ENCODE results near the gene CGNL1. TPM values are rescaled to one million over a fixed set of nuclear protein-coding genes. Genes with fewer than 3 reads are reported as not detected.

CGNL1 gene
- total RNA-seq, 1 donor from 2014 or later = 5.7 TPM

DNA sequence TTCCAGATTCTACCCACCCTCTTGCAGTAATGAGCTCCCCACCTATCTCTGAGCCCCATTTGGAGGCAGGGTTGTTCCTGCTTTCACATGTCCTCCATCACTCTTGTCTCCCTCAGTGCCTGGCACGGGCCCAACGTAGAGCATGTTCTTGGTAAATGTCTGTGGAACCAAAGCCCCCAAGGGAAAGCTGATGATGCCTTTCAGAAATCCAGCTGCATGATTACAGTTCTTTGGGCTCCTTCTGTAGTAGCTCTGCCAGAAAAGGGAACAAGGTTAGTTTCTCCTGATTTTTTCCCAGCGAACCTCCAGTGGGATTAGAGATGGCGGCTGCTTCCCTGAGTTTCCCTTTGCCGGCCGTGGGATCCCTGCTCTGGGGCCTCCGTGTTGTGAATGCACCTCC is 39.3 kb downstream of the CGNL1 start:
- DNase-seq (ENCODE audit: low spot score in 2 of 2) (no peak), FAIRE-seq (no peak)

DNA sequence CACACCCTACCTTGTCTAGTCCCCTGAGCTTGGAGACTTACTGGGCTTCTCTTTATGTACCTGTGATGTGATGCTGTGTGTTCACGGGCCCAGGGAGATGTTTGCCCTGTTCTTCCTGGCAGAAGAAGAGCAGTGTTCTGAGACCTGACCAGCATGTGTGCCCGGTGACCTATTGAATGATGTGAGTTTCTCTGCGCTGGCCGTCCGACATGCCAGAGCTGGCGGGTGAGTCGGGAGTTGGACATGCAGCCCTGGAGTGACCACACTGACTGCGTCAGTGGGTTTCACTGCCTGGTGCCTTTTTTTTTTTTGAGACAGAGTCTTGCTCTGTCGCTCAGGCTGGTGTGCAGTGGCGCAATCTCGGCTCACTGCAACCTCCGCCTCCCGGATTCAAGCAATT is 42.3 kb downstream of the CGNL1 start:
- FAIRE-seq (no peak), DNase-seq (ENCODE audit: low spot score in 2 of 2) (no peak)

DNA sequence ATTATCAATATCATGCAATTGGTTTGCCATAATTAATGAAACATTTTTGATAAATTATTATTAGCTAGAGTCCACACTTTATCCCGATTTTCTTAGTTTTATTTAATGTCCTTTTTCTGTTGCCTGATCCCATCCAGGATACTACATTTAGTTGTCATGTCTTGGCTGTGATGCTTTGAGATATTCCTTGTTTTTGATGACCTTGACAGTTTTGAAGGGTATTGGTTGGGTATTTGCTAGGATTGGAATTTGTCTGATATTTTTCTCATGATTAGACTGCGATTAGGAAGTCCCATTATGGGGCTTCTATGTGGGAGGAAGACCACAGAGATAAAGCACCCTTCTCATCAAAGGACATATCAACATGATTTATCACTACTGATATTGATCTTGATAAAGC is 43.0 kb downstream of the CGNL1 start:
- no peak for FAIRE-seq
- DNase-seq (ENCODE audit: low spot score in 2 of 2) = no peak

DNA sequence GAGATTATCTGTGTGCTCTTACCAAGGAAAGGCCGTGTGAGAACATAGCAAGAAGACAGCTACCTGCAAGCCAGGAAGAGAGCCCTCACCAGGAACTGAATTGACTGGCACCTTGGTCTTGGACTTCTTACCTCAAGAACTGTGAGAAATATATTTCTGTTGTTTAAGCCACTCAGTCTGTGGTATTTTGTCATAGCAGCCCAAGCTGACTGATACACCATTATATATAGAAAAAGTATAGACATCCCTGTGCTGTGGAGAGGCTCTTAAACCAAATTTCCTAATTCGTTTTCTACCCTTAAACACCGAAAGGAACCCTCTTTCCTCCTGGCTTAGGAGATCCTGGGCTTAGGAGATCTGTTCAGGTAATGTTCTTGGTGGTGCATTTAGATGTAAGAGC is 44.8 kb downstream of the CGNL1 start:
- FAIRE-seq (no peak), DNase-seq (ENCODE audit: low spot score in 2 of 2) (no peak)

DNA sequence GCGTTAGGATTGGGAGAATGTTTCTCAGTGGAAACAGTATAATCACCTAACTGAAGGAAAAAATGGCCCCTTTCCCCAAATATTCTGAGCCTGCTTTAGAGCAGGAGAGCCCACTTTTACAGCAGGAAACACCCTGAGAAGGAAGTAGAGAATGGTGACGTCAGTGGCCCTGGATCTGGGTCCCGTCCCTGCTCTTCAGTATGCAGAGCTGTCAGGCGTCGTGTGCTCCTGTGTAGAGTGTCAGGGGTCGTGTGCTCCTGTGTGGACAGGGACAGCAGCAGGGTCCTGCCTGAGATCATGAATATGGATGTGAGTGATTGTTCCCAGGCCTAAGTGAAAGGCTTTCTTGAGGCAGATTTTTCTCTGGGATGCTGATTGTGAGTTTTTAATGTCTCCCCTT is 45.2 kb downstream of the CGNL1 start:
- DNase-seq (ENCODE audit: low spot score in 2 of 2) = no peak
- no peak for FAIRE-seq

DNA sequence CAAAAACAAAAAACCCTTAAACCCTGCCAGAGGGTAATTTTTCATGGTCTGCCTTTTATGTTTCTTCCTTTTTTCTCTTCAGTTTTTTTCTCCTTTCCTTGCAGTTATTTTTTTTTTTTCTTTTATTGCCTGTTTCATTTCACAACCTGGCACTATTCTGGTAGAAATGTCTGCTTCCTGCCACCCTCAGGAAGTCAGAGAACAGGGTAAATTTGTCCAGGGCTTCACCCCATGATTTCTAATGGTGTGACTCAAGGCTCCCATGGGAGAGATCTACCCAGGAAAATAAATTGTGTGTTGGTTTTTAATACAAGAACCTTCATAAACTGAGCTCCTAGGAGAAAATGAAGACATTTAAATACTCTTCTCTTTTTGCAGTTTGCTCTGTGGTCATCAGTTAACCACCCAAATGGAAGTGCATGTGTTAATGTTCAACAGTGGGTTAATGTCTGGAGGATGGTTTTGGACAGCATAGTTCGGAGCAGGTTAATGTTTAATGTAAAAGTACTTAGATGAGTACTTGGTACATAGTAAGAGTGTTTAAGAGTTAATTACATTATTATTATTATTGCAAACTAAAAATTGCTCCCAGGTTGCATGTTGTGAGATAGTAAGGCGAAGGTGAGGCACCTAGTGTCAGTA is 45.9 kb downstream of the CGNL1 start:
- DNase-seq (ENCODE audit: low spot score in 2 of 2) (no peak), FAIRE-seq (no peak)

DNA sequence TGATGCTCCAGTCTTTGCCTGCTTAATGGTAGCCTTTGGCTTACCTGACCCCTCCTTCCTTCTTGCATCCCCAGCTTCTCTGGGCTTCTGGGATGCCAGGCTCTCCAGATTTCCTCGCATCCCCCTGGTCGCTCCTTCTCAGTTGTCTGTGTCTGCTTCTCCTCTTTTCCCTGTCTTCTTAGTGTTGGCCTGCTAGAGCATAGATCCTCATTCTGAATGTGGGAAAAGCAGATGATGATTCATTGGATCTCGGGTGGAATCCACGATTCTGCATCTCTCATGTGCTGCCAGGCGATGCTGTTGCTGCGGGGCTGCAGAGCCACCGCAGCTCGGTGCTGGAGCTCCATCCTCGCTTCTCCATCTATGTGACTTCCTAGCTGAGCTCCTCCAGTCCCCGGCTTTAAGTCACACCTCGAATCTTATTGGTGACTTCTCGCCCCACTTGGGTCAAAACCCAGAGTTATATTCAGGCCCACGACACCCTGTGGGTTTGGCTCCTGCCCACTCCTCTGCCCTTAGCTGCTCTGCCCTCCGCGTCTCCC is 47.4 kb downstream of the CGNL1 start:
- DNase-seq (ENCODE audit: low spot score in 2 of 2) (no peak), FAIRE-seq (no peak)

DNA sequence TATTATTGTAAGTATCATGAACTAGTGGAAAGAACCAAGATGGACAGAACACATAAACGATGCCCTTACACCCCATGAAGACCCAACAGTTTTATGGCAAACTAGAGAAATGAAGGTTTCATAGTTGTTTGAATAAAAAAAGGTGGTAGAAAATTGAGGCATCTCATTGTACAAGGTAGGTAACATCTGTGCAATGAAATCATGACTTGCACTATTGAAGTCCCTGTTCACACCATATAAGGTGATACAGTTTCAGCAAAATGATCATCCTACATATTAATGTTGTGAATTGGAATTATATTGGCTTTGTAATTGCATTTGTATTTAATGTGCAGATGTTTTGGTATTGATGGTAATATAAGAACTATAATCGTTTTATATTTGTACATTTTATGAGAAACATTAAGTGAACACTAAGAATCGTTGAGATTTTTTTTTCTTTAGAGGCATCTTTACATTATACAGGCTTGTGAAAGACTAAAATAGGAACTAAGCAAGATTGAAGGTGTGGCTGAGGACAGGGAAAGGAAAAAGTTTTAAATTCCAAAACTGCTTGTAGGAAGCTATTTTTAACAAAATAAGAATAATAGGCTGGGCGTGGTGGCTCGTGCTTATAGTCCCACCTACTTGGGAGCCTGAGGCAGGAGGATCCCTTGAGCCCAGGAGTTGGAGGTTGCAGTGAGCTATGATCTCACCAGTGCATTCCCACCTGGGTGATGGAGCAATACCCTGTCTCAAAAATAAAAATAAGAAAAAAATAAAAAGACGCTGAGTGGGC is 48.5 kb downstream of the CGNL1 start:
- DNase-seq (ENCODE audit: low spot score in 2 of 2) (no peak), FAIRE-seq (no peak)

DNA sequence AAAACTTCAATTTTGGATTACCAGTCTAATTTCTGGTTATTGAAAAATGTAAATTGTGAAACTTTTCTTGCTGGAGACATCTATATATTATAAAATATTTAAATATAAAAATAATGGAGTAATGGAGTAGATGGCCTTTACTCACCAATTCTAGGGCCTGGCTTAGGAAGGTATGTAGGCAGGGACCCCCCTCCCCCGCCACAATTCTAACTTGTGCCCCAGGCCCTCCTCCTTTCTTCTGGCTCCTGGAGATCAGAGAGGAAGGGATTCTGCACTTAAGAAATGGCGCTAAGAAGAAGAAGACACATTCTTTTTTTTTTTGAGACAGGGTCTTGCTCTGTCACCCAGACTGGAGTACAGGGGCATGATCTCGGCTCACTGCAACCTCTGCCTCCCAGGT is 49.5 kb downstream of the CGNL1 start:
- no peak for FAIRE-seq
- DNase-seq (ENCODE audit: low spot score in 2 of 2) = no peak

DNA sequence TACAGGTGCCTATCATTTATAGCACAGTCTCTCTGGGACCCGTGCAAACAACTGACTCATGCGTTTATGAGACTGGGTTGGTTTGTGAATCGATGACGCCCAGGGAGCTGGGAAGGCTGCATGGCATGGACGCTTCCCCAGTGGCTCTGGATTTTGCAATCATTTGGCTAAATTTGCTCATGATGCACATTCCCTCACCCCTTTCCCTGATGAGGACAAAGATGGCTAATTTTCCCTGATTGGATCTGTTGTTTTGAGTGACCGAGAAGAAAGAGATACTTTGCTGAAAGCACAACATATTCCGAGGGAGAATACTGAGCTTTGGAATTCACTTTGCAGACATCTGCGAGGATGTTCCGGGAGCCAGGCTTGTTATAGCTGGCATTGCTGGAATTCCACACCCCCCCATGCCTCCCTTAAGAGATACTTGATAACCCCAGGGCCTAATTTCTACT is 51.1 kb downstream of the CGNL1 start:
- DNase-seq (ENCODE audit: low spot score in 2 of 2) = no peak
- FAIRE-seq = no peak

DNA sequence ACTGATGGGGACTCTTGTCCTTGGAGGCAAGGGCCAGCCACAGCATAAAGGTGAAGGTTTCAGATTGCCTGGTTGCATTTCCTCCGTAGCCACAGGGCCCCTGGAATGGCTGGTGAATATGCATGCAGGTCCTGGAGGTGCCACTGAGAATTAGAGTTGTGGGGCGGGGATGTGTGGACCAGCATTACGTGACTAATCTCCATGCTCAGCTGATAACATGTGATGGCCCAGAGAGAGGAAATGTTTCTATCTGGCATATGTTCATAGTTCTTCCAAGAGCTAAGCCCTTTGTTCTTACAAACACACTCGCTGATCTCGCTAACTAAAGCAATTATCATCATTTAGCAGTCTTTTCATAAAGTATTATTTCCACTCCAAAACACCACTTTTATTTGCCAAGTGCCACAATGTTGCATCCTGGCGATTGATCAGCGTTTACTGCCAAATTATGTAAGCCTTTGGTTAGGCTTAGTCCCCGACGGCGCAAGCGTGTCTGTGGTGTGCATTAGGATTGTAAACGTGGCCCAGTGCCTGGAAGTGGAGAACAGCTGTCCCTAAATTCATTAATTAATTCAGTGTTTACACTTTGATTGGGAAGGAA is 55.9 kb downstream of the CGNL1 start:
- DNase-seq (ENCODE audit: low spot score in 2 of 2) = no peak
- no peak for FAIRE-seq

DNA sequence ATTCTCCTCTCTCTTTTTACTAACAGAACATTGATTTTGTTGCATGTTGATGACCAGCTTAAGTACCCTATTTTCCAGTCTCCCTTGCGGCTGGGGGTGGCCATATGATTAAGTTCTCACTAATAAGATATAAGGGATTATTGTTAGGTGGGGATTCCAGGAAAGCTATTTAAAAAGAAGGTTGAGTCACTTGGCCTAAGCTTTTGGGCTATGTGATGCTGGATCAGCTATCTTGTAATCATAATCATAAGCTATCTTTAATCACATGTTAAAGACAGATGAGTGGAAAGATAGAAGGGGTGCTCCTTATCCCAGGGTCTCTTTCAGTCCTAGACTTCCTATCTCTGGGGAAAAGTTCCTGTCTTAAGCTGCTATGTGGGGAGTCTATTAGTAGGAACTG is 59.9 kb downstream of the CGNL1 start:
- FAIRE-seq (no peak), DNase-seq (ENCODE audit: low spot score in 2 of 2) (no peak)

DNA sequence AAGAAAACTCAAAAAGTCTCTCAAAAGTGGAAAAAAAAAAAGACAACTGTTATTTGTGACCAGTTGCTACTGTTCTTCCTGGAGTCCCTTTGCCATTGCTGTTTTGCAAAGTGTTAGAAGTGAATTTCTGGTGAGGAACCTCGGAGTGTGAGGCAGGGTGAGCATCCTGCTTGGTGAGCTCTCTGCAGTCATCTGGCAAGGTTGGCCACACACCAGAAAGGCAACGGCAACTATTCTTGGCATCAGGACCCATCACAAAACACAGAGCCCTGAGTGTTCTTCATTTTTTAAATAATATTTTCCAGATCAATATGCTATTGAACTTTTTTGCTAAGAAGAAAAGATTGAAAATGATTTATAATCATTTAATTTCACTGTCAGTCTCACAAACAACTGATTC is 60.7 kb downstream of the CGNL1 start:
- DNase-seq (ENCODE audit: low spot score in 2 of 2) = no peak
- no peak for FAIRE-seq

DNA sequence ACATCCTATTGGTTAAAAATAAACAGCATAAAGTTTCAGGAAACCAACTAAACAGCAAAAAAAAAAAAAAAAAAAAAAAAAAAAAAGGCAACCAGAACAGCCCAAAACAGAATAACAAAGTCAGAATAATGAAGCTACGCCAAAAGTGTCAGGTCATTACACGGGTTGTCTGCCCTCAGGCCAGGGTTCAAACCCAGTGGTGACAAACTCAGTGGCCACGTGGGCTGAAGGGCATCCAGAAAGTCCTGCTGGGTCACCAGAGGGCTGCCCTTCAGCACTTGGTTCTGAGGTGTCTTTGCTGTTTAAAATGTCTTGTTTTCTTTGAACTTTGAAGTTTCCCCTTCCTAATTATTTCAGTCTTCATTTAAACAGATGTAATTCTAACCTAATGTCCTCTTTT is 61.3 kb downstream of the CGNL1 start:
- DNase-seq (ENCODE audit: low spot score in 2 of 2) (no peak), FAIRE-seq (no peak)

DNA sequence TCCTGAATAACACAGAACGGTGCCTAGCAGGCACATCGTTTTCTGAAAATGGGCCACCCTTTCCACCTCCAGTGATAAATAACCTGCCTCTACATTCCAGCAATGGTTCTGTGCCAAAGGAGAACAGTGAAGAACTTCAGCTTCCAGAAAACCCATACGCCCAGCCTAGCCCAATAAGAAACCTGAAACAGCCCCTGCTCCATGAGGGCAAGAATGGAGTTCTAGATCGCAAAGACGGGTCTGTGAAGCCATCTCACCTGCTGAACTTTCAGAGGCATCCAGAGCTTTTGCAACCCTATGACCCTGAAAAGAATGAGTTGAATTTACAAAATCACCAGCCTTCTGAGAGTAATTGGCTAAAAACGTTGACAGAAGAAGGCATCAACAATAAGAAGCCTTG is 61.9 kb downstream of the CGNL1 start:
- DNase-seq (ENCODE audit: low spot score in 2 of 2) (no peak), FAIRE-seq (no peak)

DNA sequence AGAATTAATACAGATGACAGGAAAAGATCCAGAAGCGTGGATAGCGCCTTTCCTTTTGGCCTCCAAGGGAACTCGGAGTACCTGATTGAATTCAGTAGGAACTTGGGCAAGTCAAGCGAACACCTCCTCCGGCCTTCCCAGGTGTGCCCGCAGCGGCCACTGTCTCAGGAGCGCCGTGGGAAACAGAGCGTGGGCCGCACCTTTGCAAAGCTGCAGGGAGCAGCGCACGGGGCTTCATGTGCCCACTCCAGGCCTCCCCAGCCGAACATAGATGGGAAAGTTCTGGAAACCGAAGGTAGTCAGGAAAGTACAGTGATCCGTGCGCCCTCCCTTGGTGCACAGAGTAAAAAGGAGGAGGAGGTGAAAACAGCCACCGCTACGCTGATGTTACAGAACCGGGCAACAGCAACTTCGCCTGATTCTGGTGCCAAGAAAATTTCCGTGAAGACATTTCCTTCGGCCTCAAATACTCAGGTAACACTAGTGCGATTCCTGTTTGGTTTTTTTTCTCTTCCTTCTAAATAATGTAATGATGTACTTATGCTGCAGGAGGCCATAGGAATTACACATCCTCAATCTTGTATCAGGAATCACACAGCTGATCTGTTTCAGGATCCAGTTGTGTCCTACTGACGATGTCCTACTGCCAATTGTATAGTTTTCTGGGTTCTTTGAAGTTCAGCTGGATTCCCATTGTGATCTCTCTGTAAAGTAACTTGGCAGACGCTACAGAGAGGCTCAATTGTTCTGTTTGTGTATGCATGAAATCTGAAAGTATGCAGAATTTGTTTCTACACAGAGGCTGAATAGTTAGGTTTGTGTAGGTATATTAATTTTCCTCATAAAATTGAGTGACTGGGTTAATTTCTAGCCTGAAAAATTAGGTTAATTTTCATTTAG is 63.1 kb downstream of the CGNL1 start:
- no peak for FAIRE-seq
- DNase-seq (ENCODE audit: low spot score in 2 of 2) = no peak

DNA sequence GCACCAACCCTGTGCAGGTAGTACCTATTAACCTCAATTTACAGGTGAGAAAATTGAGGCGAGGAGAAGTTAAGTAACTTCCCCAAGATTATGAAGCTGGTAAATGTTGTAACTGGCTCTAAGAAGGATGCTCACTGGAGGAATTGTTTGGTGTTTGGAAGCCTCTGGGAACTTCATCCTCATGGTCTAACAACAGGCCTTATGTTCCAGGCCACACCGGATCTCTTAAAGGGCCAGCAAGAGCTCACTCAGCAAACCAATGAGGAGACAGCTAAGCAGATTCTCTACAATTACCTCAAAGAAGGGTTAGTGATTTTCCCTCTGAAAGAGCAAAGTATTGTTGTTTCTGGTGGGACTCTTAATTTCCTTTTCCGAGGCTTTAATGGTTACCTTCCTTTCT is 63.9 kb downstream of the CGNL1 start:
- FAIRE-seq (no peak), DNase-seq (ENCODE audit: low spot score in 2 of 2) (no peak)

DNA sequence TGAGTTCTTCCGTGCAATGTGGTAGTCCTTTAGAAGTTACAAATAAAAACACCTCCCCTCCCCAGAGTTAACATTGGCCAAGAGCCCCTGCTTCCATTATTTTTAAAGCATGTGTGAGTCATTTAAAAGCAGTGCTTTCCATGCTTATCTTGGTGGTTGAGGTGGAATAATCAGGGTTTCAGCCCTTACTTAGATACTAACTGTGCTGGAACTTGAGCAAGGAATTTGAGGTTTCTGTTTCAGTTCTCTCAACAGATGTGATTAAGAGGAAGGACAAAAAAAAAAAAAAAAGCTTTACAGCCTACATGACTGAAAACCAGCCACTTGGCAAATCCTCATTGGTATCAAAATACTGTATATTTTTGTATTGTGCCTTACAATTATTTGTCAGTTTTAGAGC is 64.5 kb downstream of the CGNL1 start:
- FAIRE-seq (no peak), DNase-seq (ENCODE audit: low spot score in 2 of 2) (no peak)

DNA sequence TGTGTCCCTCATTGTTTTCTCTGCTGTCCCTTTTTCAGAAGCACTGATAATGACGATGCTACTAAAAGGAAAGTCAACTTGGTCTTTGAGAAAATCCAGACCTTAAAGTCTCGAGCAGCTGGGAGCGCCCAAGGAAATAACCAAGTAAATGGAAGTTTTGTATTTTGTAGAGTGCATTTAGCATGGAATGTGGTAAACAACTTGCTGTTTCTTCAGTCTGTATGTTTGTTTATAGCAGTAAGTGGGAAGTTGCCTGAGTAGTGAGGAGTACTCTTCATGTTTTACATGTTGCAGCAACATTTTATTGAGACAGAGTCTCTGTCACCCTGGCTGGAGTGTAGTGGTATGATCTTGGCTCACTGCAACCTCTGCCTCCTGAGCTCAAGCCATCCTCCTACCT is 66.0 kb downstream of the CGNL1 start:
- DNase-seq (ENCODE audit: low spot score in 2 of 2) (no peak), FAIRE-seq (no peak)

DNA sequence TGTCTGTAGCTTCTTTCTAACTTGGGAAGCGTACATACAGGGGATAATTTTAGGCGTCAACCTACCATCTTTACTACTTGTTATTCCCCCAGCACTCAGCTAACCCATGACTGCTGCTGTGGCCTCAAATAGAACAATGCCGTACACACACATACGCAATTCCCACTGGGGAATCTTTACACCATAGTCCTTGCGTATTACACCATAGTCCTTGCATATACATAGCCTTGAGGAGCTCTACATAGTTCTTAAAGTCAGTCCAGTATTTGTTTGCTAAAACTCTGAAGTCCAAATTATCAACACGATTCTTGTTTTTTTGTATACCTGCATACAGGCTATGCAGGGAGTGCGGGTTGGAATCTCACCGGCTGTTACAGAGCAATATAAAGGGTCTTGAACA is 67.2 kb downstream of the CGNL1 start:
- DNase-seq (ENCODE audit: low spot score in 2 of 2) (no peak), FAIRE-seq (no peak)
